SKM-1 (cell line): Measurements from ENCODE around the gene COMMD2.

Source experiments
- DNase-seq: peaks from one replicate; lab custom pipeline; 2025; ENCODE audit not compliant: unreplicated experiment; lab: John Stamatoyannopoulos, UW

Gene COMMD2

GRCh38 chr3:149752051-149752787 lies at the start of gene COMMD2:
COMMD2 (minus strand) TSS chr3:149752489; CDS start chr3:149752444, 45 bp downstream.
- DNase-seq: peak; percentile 69

- no peak for DNase-seq
Measured at GRCh38 chr3:149801639-149802038, 49.4 kb upstream of the COMMD2 start.

- no peak for DNase-seq
Measured at GRCh38 chr3:149801195-149801594, 48.9 kb upstream of the COMMD2 start.

- DNase-seq: no peak
Measured at GRCh38 chr3:149800693-149801092, 48.4 kb upstream of the COMMD2 start.

- DNase-seq: no peak
Measured at GRCh38 chr3:149796026-149796425, 43.7 kb upstream of the COMMD2 start.

DNA sequence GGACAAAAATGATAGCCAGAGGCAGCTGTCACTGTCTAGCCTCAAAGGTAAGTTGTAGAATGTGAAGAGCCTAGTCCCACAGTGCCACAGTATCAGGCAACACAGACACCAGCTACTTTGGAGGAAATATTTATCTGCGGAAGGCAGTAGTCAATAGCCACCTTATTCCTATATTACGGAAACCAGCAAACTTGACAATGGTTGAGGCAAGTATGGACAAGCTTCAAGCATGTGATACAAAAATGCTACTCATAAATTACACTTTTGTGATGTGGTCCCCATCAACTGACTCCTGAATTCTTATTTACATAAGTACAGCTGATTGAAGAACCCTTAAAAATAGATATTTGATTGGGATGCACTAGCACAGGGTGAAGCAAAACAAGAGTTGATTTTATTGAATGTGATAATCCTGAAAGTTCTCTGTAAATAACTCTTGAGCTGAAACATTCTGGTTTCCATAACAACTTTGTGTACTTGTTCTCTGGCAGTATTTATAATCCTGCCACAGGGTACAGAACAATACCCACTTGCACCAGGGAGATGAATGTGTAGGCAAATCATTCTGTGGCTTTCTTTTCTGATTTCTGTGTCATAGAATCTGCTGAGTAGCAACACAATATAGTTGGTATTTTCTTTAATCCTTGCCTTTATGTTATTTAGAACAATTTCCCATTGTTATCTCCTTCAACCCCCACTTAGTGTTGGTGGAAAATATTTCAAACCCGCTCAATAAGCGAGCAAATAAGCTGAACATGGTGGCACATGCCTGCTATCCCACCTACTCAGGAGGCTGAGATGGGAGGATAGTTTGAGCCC lies 40.4 kb upstream of the COMMD2 start, which contains the start of gene ANKUB1:
Gene ANKUB1 (minus strand): TSS at position 103 of the 819 bp plus-strand sequence. CDS start 188 bp downstream, outside the sequence.
- DNase-seq: no peak

- no peak for DNase-seq
Measured at GRCh38 chr3:149790698-149791097, 38.4 kb upstream of the COMMD2 start.

GRCh38 chr3:149790268-149790667 lies 38.0 kb upstream of the COMMD2 start:
- DNase-seq: no peak

DNA sequence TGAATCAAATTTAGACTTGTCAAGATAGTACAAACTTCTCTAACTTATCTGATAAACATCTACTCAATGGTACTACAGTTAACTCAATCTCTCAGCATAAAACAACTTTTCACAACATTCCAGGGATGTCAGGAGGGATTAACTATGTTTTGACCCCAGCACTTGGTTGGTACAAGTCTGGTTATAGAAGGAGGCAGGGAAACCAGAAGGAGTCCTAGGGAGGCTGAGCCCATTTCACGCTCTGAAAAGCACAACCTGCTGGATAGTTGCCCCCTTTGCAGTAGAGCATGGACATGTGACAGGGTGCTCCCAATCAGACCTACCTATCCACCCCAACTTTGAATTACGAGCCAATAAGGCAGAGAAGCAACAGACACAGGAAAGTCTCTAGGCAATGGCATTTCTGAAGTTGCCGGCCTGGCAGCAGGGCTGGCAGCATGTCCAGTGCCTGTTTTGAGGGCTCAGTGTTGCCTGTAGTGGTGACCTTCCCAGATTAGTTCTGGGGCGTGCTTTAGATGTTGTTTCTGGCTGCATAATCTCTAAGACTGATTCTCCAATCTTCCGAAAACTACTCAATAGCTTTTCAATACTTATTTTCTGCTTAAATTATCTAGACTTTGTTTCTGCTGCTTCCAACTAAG lies 31.9 kb upstream of the COMMD2 start:
- no peak for DNase-seq

DNA sequence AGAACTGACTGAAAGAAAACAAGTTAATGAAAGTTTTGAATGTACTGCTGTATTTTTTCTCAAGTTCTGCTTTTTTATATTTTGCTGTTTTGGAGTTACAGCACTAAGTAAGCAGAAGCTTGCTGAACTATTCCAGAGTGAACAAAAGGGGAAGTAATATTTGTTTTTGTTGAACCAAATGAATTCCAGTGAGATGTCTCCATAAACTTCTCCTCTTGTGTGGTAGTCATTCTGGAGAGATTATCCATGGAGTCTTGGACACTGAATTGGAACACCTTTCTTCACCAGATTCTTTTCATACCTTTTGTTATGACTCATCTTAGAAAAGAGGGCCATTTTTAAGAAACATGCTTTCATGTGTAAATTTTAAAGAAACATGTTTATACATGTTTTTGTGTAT lies 31.3 kb upstream of the COMMD2 start:
- DNase-seq: peak; percentile 67

DNA sequence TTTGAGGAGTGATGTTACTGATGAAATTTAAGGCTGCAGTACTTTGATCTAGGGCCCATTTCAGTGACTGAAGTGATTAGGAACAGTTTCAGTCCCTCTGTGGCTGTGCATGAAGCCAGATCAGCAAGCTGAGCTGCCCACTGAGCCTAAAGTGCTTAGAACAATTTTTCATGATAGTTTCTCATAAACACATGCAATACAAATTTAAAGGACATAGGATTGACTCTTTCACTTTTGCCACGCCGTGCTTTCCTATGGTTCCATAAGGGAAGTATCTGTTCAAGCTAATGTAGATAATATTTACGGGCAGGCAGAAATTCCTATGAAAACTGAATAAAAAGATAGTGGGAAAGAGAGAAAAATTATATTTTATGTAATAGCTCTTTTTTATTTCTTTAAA lies 29.5 kb upstream of the COMMD2 start:
- DNase-seq: no peak

GRCh38 chr3:149781211-149781610 lies 28.9 kb upstream of the COMMD2 start:
- DNase-seq: peak; percentile 22

- no peak for DNase-seq
Measured at GRCh38 chr3:149777414-149778214, 25.3 kb upstream of the COMMD2 start.

- no peak for DNase-seq
Measured at GRCh38 chr3:149776170-149776569, 23.9 kb upstream of the COMMD2 start.

DNA sequence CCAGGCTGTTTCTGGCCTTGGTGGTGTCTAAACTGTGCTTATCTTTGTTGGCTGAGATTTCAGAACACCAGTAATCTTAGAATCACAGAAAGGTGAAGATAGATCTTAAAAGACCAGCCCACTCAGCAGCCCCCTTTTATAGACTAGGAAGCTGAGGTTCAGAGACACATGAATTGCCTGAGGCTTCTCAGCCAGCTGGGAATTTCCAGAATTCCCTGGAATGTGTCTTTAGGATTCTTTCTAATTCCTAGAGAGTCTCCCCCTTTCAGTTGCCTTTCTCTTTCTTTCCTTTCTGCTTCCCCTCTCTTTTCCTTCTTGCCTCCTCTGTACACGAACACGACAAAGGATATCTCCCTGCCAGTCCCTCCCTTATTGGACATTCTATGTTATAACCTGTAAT lies 20.6 kb upstream of the COMMD2 start:
- no peak for DNase-seq

- DNase-seq: peak; percentile 25
Measured at GRCh38 chr3:149771652-149772271, 19.5 kb upstream of the COMMD2 start.

GRCh38 chr3:149770246-149770645 lies 18.0 kb upstream of the COMMD2 start:
- DNase-seq: no peak

DNA sequence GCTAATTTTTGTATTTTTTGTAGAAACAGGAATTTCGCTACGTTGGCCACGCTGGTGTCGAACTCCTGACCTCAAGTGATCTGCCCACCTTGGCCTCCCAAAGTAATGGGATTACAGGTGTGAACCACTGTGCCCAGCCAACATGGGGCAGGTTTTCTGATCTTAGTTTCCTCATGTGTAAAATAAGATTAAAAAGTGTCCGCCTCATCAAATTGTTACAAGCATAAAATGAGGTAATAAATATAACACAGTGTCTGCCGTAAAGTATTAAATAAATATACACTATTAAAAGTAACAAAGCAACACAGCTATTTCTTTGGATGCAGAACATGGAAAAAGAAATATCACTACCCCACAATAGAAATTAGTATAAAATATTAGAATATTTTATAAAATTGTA lies 16.4 kb upstream of the COMMD2 start:
- no peak for DNase-seq

- no peak for DNase-seq
Measured at GRCh38 chr3:149767720-149768119, 15.4 kb upstream of the COMMD2 start.

DNA sequence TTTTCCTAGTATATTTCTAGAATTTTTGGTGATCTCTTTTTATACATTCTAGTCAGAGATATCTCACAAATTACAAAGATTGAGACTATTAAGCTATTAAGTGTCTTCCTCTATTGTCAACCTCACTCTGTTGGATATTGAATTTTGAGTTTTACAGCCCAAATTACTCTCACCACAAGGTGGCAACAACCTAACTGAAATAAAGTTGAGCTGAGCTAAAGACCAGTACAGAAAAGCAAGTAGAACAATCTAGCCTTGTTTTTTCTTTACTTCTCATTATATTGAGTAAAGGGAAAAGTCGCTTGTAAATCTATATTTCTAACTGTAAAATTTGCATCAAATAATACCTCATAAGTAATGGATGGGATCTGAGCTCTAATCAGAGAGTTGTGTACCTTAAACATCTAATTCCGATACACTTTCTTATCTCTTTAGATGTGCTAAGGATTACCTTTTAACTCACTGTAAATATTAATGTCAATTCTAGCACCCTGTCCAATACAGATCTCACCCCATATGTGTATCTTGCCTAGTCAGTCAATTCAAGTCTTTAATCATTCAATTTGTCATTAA lies 13.6 kb upstream of the COMMD2 start:
- peak; percentile 26 for DNase-seq
